Measurements from ENCODE around the gene ANTXR1.

ANTXR1 gene

GRCh38 chr2:69138793-69139459 is 125.9 kb downstream of the ANTXR1 start:
- no peak for DNase-seq

- DNase-seq: no peak
Observed at GRCh38 chr2:69139778-69140670, 127.0 kb downstream of the ANTXR1 start.

GRCh38 chr2:69141061-69141460 is 128.1 kb downstream of the ANTXR1 start:
- DNase-seq: no peak

GRCh38 chr2:69143748-69144360 is 130.9 kb downstream of the ANTXR1 start:
- no peak for DNase-seq

- no peak for DNase-seq
Observed at GRCh38 chr2:69145204-69145603, 132.2 kb downstream of the ANTXR1 start.

- DNase-seq: no peak
Observed at GRCh38 chr2:69147841-69148533, 135.0 kb downstream of the ANTXR1 start.

GRCh38 chr2:69149631-69150215 is 136.7 kb downstream of the ANTXR1 start:
- no peak for DNase-seq

GRCh38 chr2:69151931-69152330 is 139.0 kb downstream of the ANTXR1 start:
- no peak for DNase-seq

GRCh38 chr2:69152847-69153583 is 140.0 kb downstream of the ANTXR1 start:
- no peak for DNase-seq

- no peak for DNase-seq
Observed at GRCh38 chr2:69154106-69154505, 141.1 kb downstream of the ANTXR1 start.

- DNase-seq: no peak
Observed at GRCh38 chr2:69156624-69157023, 143.6 kb downstream of the ANTXR1 start.

GRCh38 chr2:69157441-69157840 is 144.5 kb downstream of the ANTXR1 start:
- no peak for DNase-seq

- no peak for DNase-seq
Observed at GRCh38 chr2:69159986-69160385, 147.0 kb downstream of the ANTXR1 start.

- DNase-seq: no peak
Observed at GRCh38 chr2:69162057-69162456, 149.1 kb downstream of the ANTXR1 start.

- no peak for DNase-seq
Observed at GRCh38 chr2:69163109-69163508, 150.1 kb downstream of the ANTXR1 start.

- DNase-seq: no peak
Observed at GRCh38 chr2:69163556-69163955, 150.6 kb downstream of the ANTXR1 start.

GRCh38 chr2:69164061-69164778 is 151.2 kb downstream of the ANTXR1 start:
- no peak for DNase-seq

- DNase-seq: no peak
Observed at GRCh38 chr2:69165091-69165880, 152.3 kb downstream of the ANTXR1 start.

GRCh38 chr2:69166465-69166811 is 153.5 kb downstream of the ANTXR1 start:
- DNase-seq: no peak

GRCh38 chr2:69166812-69167468 is 154.0 kb downstream of the ANTXR1 start:
- no peak for DNase-seq

Measured in activated CD8-positive, alpha-beta memory T cell treated with anti-CD3 and anti-CD28 coated beads, Interleukin-2, amount 50 U/mL, for 48 hours (primary cell).